Measurements from ENCODE around the gene SIRT7.

The SIRT7 gene, protein sequence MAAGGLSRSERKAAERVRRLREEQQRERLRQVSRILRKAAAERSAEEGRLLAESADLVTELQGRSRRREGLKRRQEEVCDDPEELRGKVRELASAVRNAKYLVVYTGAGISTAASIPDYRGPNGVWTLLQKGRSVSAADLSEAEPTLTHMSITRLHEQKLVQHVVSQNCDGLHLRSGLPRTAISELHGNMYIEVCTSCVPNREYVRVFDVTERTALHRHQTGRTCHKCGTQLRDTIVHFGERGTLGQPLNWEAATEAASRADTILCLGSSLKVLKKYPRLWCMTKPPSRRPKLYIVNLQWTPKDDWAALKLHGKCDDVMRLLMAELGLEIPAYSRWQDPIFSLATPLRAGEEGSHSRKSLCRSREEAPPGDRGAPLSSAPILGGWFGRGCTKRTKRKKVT

GRCh38 chr17:81917565-81918332 is at the start of gene SIRT7:
SIRT7 (minus strand) TSS chr17:81918176; CDS start chr17:81918131, 45 bp downstream.
- TF ChIP-seq CTCF (IDR thresholded peaks at IDR 0.05; ENCODE audit: insufficient read depth, low read depth, low read length, missing control alignments) = no peak

DNA sequence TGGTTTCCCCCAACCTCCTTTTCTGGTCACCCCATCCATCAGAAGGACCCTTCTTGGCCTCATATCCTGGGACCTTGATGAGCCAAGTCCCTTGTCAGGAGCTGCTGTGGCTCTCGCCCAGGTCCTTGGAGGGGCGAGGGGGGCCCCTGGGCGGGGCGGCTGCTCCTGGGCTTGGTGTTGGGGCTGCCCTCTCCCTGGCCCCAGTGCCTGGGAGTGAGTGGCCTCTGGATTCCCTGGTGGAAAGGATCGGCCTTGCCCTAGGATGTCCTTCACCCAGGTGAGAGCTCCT is 49.2 kb upstream of the SIRT7 start:
- DNase-seq (ENCODE audit: low read depth) = no peak
- no peak for TF ChIP-seq CTCF (IDR thresholded peaks at IDR 0.05; ENCODE audit: insufficient read depth, low read depth, low read length, missing control alignments)
- no peak overlapping the region for H3K4me3 ChIP-seq (ENCODE audit: low read depth, low read length)

More at GRCh38 chr17:81917565-81918332, at the start of gene SIRT7:
- H3K4me3 ChIP-seq (ENCODE audit: low read depth, low read length) = peak within 1 kb of the TSS; percentile 69
- peak; percentile 91 for DNase-seq (ENCODE audit: low read depth)

DNA sequence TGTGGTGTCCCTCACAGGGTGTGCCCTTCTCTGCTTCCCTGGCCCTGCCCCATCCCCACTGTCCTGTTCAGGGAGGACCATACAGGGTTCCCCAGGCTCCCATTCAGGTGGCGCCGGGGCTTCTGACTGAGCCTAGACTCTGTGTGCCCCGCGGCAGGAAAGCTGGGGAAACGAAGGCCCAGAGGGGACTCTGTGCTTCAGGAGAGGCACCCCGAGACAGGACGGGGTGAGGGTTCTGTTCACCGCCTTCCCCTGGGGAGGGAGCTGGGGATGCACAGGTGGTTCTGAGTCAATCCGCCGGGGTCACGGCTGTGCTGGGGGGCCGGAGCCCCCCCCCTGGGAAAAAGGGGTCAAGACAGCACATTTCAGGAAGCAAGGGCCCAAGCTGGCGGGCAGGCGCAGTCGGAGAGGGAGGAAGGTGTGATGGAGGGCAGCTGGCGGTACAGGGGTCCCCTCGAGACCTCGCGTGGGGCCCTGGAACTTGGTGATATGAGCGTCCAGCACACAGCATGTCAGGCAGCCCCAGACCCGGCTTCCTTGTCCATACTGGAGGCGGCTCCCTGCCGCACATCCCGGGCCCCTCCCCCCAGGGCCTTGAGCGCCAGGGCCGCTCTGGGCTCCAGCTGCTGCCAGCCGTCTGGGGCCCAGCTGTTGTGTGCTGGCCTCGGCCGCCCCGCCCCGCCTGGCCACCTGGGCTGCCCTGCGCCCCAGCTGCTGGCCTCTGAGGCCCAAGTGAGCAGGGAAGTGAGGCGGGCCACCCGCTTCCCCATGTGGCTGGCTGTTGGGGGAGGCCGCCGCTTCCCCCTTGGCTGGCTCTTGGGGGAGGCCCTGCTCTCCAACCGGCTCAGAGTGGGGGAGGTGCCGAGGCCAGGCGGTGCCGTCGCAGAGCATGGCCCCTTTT is 48.6 kb upstream of the SIRT7 start:
- DNase-seq (ENCODE audit: low read depth) = no peak
- no peak overlapping the region for H3K4me3 ChIP-seq (ENCODE audit: low read depth, low read length)
- TF ChIP-seq CTCF (IDR thresholded peaks at IDR 0.05; ENCODE audit: insufficient read depth, low read depth, low read length, missing control alignments) = no peak

DNA sequence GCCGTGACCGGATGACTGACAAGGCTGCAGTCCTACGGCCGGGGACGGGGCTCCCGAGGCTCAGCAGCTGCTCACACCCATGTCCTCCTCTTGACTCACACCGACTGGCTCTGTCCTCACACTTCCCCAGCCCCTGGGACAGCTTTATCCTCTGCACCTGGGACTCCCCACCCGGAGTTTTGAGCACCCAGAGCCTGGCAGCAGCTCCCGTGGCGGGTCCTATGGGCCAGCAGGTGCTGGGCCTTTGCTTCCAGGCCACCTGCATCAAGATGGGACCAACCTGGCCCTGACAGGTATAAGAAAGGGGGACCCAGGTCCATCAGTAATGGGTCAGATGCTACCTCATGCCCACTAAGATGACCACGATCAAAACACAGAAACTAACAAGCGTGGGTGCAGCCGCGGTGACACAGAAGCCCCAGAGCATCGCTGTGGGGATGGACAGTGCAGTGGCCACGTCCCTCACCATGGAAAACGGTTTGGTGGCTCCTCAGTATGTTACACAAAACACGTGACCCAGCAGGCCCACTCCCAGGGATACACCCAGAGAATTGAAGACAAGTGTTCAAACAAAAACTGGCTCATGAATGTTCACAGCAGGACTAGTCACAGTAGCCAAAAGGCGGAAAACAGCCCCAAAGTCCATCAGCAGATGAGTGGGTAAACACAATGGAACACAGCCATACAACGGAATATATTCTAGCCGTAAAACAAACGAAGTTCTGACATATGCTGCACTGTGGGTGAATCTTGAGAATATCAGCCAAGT is 46.3 kb upstream of the SIRT7 start:
- TF ChIP-seq CTCF (IDR thresholded peaks at IDR 0.05; ENCODE audit: insufficient read depth, low read depth, low read length, missing control alignments) = no peak
- no peak for DNase-seq (ENCODE audit: low read depth)
- no peak overlapping the region for H3K4me3 ChIP-seq (ENCODE audit: low read depth, low read length)

- no peak overlapping the region for H3K4me3 ChIP-seq (ENCODE audit: low read depth, low read length)
- no peak for DNase-seq (ENCODE audit: low read depth)
- no peak for TF ChIP-seq CTCF (IDR thresholded peaks at IDR 0.05; ENCODE audit: insufficient read depth, low read depth, low read length, missing control alignments)
These were observed 44.8 kb upstream of the SIRT7 start for GRCh38 chr17:81962499-81963441.

All from GM12865 (cell line).